MCF 10A (cell line): ENCODE results near the gene ABHD8. TPM values are rescaled to one million over a fixed set of nuclear protein-coding genes. Genes with fewer than 3 reads are reported as not detected.

ENCODE experiments used
- BruUV-seq: library from RNA; stranded (reverse); fragments of 400-500 nt; replicated peaks from 2 replicates; lab custom pipeline; 2021; lab: Mats Ljungman, UMichigan
- CTCF ChIA-PET: fragments of 300-600 bp; sonication (Branson Sonifier 250); formaldehyde crosslinking; extraction: SDS; loops from one replicate; lab custom pipeline; 2021; ENCODE audit warnings: antibody characterized with exemption, inconsistent platforms; lab: Yijun Ruan, JAX
- POLR2A ChIA-PET: fragments of 300-600, 350-650 bp; sonication (Branson Sonifier 250); formaldehyde crosslinking; extraction: SDS; loops from one replicate; lab custom pipeline; 2020; ENCODE audit warnings: antibody characterized with exemption, inconsistent platforms; lab: Yijun Ruan, JAX
- DNase-seq: peaks from one replicate; pipeline ENCODE4 v3.0.0-alpha.2; 2018; ENCODE audit not compliant: unreplicated experiment
- H3K27ac Mint-ChIP-seq: one replicate; pipeline ENCODE4 v1.8.0; 2022; ENCODE audit warnings: mild to moderate bottlenecking, low read depth, mixed read lengths; ENCODE audit not compliant: unreplicated experiment
- H3K27me3 Mint-ChIP-seq: one replicate; pipeline ENCODE4 v1.8.0; 2022; ENCODE audit warnings: mixed read lengths; ENCODE audit not compliant: insufficient read depth, unreplicated experiment
- H3K36me3 Mint-ChIP-seq: one replicate; pipeline ENCODE4 v1.8.0; 2022; ENCODE audit warnings: mild to moderate bottlenecking, moderate library complexity, mixed read lengths; ENCODE audit not compliant: insufficient read depth, unreplicated experiment
- H3K4me1 Mint-ChIP-seq: one replicate; pipeline ENCODE4 v1.8.0; 2022; ENCODE audit warnings: mixed read lengths; ENCODE audit not compliant: insufficient read depth, unreplicated experiment
- H3K4me3 Mint-ChIP-seq: one replicate; pipeline ENCODE4 v1.8.0; 2022; ENCODE audit warnings: mild to moderate bottlenecking, moderate library complexity, mixed read lengths; ENCODE audit not compliant: unreplicated experiment
- H3K9me3 Mint-ChIP-seq: one replicate; pipeline ENCODE4 v1.8.0; 2022; ENCODE audit warnings: mixed read lengths; ENCODE audit not compliant: unreplicated experiment
- intact Hi-C: fragments of 100-400 bp; cut with micrococcal nuclease; formaldehyde crosslinking; loops from 2 replicates; pipeline ENCODE4 v1.14.1; 2022
- total RNA-seq: library from RNA; stranded (reverse); gene quantifications from 2 replicates; pipeline ENCODE4 v1.2.3, GENCODE V29; 2022
- TF ChIP-seq, protein P1 (sequence below): fragments of 200-600 bp; IDR thresholded peaks from one replicate; pipeline ENCODE4 v1.8.0; 2022; ENCODE audit warnings: antibody characterized with exemption, mild to moderate bottlenecking; ENCODE audit not compliant: unreplicated experiment

ABHD8 gene
- total RNA-seq, 1 experiment from 2014 or later = 4.1 TPM

DNA sequence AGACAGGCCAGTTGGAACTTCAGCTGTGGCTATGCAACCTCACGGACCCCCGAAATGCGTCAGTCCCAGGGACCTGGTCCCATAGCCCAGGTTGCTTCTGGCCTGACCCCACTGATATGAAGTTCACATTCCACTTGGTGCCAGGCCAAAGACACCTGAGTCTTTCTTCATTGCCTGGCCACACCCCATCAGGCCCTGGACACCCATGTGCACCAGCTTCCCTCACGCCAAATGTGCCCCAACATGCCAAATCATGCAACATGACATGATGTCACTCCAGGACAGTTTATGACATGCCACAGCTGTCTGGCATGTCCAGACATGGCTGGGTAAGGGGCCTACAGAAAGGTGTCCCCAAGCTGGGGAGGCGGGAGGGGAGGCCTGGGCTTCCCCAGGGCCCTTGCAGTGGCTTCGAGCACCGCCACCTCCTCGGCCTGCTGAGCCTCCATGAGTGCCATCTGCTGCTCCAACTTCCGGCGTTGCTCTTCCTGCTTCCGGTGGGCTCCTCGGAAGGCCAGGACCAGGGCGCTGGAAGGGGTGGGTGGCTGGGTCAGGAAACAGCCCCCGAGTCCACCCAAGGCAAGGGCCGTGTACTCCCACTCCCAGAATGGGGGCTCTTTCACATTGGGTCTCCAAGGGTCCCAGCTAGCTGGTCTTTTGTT is 53.2 kb downstream of the ABHD8 start:
- intact Hi-C loops = no loop called here
- no TSS peak for BruUV-seq
- no peak for DNase-seq
- no peaks in the 10 kb centered on the region for H3K27me3 Mint-ChIP-seq
- H3K36me3 Mint-ChIP-seq = peaks cover 14% of the 10 kb centered on the region
- H3K27ac Mint-ChIP-seq = peak overlapping the region; percentile 78
- H3K4me3 Mint-ChIP-seq = no peak overlapping the region
- peaks cover 28% of the 10 kb centered on the region for H3K4me1 Mint-ChIP-seq
- TF ChIP-seq, protein P1, sequence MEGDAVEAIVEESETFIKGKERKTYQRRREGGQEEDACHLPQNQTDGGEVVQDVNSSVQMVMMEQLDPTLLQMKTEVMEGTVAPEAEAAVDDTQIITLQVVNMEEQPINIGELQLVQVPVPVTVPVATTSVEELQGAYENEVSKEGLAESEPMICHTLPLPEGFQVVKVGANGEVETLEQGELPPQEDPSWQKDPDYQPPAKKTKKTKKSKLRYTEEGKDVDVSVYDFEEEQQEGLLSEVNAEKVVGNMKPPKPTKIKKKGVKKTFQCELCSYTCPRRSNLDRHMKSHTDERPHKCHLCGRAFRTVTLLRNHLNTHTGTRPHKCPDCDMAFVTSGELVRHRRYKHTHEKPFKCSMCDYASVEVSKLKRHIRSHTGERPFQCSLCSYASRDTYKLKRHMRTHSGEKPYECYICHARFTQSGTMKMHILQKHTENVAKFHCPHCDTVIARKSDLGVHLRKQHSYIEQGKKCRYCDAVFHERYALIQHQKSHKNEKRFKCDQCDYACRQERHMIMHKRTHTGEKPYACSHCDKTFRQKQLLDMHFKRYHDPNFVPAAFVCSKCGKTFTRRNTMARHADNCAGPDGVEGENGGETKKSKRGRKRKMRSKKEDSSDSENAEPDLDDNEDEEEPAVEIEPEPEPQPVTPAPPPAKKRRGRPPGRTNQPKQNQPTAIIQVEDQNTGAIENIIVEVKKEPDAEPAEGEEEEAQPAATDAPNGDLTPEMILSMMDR = no peak
- H3K9me3 Mint-ChIP-seq = no peaks in the 10 kb centered on the region
- CTCF ChIA-PET = interaction anchor here (1.0 to 6.4 kb wide), 2 partner anchors 10 to 17 kb away, joined by 5 to 56 read pairs; partner anchors contain the start of gene BABAM1
- POLR2A ChIA-PET = interaction anchor here (0.8 to 2.8 kb wide), 5 partner anchors 8 to 43 kb away, joined by 3 to 21 read pairs (median 3); partner anchors contain the start of gene BABAM1

DNA sequence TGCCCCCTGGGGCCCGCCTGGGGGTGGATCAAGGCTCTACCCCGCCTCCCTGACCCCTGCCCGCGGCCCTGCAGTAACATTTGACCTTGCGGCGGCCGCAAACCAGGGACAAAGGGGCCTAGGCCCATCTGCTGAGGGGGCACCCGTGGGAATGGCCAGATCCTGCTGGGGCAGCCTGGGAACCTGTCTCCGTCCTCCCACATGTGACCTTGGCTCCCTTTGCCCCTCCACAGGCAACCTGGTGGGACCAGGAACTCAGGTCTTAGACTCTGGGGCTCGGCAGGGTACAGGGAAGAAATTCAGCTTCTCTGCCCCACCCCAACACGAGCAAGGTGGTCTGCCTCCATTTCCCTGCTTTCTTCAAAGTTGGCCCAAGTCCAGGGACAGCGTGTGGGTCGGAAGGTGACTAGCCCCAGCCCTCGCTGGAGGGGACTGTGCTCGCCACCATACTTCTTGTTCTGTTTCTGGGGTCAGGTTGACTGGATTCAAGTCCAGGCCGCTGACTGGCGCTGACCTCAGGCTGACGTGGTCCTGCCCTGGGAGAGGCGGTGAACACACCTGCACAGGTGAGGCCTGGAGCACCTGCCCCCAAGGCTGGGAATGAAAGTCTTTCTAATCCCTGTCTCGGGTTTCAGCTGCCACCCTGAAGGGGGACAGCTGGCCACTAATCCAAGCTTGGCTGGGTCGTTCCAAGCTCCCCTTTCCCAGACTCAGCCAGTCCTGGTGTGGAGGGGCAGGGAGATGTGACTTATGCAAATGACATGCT is 55.0 kb downstream of the ABHD8 start:
- POLR2A ChIA-PET = interaction anchor here (0.5 to 2.8 kb wide), 7 partner anchors 12 to 174 kb away, joined by 3 to 21 read pairs (median 5); partner anchors contain the start of genes BABAM1, MRPL34, OCEL1 and USE1
- no peak for DNase-seq
- TF ChIP-seq, protein P1 = no peak
- Mint-ChIP-seq H3K36me3 (peaks cover 7% of the 10 kb centered on the region), H3K4me1 (peaks cover 22% of the 10 kb centered on the region), H3K4me3 (no peak overlapping the region), H3K27ac (peak overlapping the region; percentile 78), H3K9me3 (no peaks in the 10 kb centered on the region), H3K27me3 (no peaks in the 10 kb centered on the region)
- BruUV-seq = no TSS peak
- CTCF ChIA-PET = interaction anchor here (0.7 to 6.4 kb wide), 2 partner anchors 12 to 142 kb away, joined by 3 to 56 read pairs; no protein-coding TSS in a partner anchor
- intact Hi-C loops = no loop called here

DNA sequence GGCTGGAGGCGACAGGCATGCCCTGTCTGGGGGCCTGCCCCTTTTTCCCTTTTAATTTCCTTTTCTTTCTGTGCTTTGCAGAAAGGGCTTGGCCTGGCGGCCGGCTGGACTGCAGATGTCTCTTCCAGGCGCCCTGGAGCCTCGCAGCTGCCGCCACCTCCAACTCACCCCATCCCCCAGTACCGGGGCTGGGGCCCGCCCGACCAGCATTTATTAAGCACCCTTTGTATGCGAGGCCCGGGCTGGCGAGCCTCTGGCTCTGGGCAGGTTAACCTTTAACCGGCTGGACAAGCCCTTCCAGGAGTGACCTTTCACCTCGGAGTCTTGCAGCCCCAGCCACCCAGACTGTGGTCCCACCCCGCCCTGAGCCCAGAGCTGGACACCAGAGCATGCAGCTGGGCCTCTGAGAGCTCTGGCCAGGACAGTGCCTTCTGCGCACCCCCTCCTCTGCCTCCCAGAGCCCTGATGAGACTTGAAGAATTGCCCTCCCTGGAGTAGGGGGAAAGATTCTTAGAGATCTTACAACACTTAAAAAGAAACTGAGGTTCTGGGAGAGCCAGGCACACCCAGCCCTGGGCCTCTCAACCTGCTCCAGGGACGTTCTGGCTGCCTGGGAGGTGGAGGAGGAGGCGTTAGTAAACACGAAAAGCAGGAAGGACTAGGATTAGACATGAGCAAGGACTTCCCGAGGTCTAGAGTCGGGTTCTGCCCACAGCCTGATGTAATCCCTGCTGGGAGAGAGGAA is 56.4 kb downstream of the ABHD8 start:
- H3K36me3 Mint-ChIP-seq = peaks cover 8% of the 10 kb centered on the region
- ChIA-PET POLR2A (interaction anchor here (0.8 kb wide), 1 partner anchor 20 kb away, joined by 3 read pairs; the partner anchor contains the start of gene BABAM1), CTCF (interaction anchor here (6.4 kb wide), 1 partner anchor 13 kb away, joined by 56 read pairs; no protein-coding TSS in a partner anchor)
- TF ChIP-seq, protein P1 = no peak
- H3K9me3 Mint-ChIP-seq = no peaks in the 10 kb centered on the region
- H3K4me1 Mint-ChIP-seq = peaks cover 29% of the 10 kb centered on the region
- BruUV-seq = no TSS peak
- no peaks in the 10 kb centered on the region for H3K27me3 Mint-ChIP-seq
- intact Hi-C loops = no loop called here
- H3K27ac Mint-ChIP-seq = peak overlapping the region; percentile 77
- DNase-seq = peak; percentile 59
- H3K4me3 Mint-ChIP-seq = peak overlapping the region; percentile 74
